Kidney epithelial cell (primary cell): Measurements from ENCODE around the gene AP1S3. TPM values are rescaled to one million over a fixed set of nuclear protein-coding genes. Genes with fewer than 3 reads are reported as not detected.

ENCODE experiments used
- DNase-seq: peaks from one replicate; pipeline ENCODE4 v3.0.0-alpha.2; 2010; ENCODE audit warnings: low read depth
- H3K27me3 ChIP-seq: 2 replicates; pipeline ENCODE4 v1.6.0; 2011; ENCODE audit warnings: low read length; ENCODE audit not compliant: control insufficient read depth, insufficient read depth
- H3K36me3 ChIP-seq: 2 replicates; pipeline ENCODE4 v1.5.1; 2011; ENCODE audit warnings: low read length; ENCODE audit not compliant: control insufficient read depth, insufficient read depth
- H3K4me3 ChIP-seq: 2 replicates; pipeline ENCODE4 v1.5.1; 2011; ENCODE audit warnings: low read depth, mild to moderate bottlenecking, control low read depth, low read length
- total RNA-seq: library from RNA; depleted of rRNA; stranded (reverse); fragments of >200 nt; gene quantifications from 2 replicates; pipeline ENCODE4 v1.2.3, GENCODE V29; 2015
- TF ChIP-seq, protein P1 (sequence below): IDR thresholded peaks from 2 replicates; pipeline ENCODE4 v1.5.1; 2011; ENCODE audit warnings: mild to moderate bottlenecking, moderate library complexity, low read length, control low read depth, inconsistent platforms; ENCODE audit not compliant: insufficient read depth, poor library complexity, severe bottlenecking

AP1S3 gene
- total RNA-seq, 1 donor from 2014 or later = 22.4 TPM

- no peaks in the 10 kb centered on the region for H3K27me3 ChIP-seq
- no peak for DNase-seq
- H3K4me3 ChIP-seq = no peak overlapping the region
- no peaks in the 10 kb centered on the region for H3K36me3 ChIP-seq
- TF ChIP-seq, protein P1, sequence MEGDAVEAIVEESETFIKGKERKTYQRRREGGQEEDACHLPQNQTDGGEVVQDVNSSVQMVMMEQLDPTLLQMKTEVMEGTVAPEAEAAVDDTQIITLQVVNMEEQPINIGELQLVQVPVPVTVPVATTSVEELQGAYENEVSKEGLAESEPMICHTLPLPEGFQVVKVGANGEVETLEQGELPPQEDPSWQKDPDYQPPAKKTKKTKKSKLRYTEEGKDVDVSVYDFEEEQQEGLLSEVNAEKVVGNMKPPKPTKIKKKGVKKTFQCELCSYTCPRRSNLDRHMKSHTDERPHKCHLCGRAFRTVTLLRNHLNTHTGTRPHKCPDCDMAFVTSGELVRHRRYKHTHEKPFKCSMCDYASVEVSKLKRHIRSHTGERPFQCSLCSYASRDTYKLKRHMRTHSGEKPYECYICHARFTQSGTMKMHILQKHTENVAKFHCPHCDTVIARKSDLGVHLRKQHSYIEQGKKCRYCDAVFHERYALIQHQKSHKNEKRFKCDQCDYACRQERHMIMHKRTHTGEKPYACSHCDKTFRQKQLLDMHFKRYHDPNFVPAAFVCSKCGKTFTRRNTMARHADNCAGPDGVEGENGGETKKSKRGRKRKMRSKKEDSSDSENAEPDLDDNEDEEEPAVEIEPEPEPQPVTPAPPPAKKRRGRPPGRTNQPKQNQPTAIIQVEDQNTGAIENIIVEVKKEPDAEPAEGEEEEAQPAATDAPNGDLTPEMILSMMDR = no peak
Observed at GRCh38 chr2:223784221-223784772, 53.1 kb downstream of the AP1S3 start.

DNA sequence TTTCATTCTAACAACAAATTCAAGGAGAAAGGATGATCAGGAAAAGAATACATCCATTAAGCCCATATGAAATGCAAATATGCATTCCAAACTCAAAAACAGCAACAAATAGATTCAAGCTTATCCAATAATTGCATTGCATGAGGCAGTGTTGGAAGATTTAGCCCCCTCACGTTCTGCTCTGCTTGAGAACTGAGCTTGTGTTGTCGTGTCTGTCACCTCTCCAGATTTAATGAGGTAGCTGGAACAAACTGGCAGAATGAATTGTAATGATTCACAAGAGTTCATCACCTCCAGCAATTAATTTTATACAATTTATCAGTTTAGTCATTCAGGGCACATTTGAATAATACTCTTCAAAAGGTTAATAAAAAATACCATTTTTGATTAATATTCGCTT, 54.8 kb downstream of the AP1S3 start:
- Histone ChIP-seq H3K4me3 (no peak overlapping the region), H3K27me3 (no peaks in the 10 kb centered on the region), H3K36me3 (no peaks in the 10 kb centered on the region)
- TF ChIP-seq, protein P1 = no peak
- DNase-seq = no peak

- Histone ChIP-seq H3K4me3 (no peak overlapping the region), H3K36me3 (no peaks in the 10 kb centered on the region), H3K27me3 (no peaks in the 10 kb centered on the region)
- TF ChIP-seq, protein P1 = no peak
- DNase-seq = no peak
Observed at GRCh38 chr2:223781560-223781959, 55.8 kb downstream of the AP1S3 start.

GRCh38 chr2:223779877-223780276, 57.5 kb downstream of the AP1S3 start:
- Histone ChIP-seq H3K27me3 (no peaks in the 10 kb centered on the region), H3K36me3 (no peaks in the 10 kb centered on the region), H3K4me3 (no peak overlapping the region)
- TF ChIP-seq, protein P1 = peak; percentile 22
- DNase-seq = no peak

DNA sequence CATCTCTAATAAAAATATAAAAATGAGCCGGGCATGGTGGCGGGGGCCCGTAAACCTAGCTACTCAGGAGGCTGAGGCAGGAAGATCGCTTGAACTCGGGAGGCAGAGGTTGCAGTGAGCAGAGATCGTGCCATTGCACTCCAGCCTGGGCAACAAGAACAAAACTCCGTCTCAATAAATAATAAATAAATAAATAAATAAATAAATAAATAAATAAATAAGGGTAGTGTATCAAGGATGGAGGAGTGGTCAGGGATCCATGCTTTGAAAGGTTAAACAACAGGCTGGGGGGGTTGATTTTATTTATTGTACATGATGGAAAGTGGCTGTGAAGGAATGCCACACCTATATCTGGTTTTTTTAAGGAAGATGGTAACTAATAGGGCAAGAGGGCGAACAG, 63.2 kb downstream of the AP1S3 start:
- DNase-seq = no peak
- no peak overlapping the region for H3K4me3 ChIP-seq
- H3K36me3 ChIP-seq = no peaks in the 10 kb centered on the region
- no peaks in the 10 kb centered on the region for H3K27me3 ChIP-seq
- TF ChIP-seq, protein P1 = no peak

DNA sequence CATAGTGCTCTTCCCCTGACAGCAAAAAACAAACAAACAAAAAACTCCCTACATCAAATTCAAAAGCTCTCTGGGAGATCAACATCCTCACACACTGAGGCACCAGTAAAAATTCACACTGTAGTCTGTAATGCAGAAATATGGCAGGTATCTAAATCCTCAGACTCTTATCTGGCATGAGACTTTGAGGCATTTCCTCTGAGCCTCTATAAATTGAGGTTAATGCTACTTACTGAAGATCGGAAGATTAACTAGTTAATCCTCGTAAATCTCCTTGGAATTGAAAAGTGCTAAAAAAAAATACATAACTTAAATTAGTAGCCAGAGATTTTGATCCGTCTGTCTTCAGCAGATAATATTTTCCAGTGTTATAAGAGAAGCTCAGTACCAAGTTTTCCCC, 65.0 kb downstream of the AP1S3 start:
- no peaks in the 10 kb centered on the region for H3K36me3 ChIP-seq
- H3K27me3 ChIP-seq = no peaks in the 10 kb centered on the region
- DNase-seq = no peak
- TF ChIP-seq, protein P1 = no peak
- H3K4me3 ChIP-seq = no peak overlapping the region
